ENCODE data around the gene ZDBF2.
A peak's percentile ranks its signal among the peaks of the same experiment; 100 is the strongest.
"Not testable (repeated sequence)": the region's sequence is repeated elsewhere in the genome, so short reads cannot be mapped to it uniquely, and the experiment has no call there.

ZDBF2 gene

DNA sequence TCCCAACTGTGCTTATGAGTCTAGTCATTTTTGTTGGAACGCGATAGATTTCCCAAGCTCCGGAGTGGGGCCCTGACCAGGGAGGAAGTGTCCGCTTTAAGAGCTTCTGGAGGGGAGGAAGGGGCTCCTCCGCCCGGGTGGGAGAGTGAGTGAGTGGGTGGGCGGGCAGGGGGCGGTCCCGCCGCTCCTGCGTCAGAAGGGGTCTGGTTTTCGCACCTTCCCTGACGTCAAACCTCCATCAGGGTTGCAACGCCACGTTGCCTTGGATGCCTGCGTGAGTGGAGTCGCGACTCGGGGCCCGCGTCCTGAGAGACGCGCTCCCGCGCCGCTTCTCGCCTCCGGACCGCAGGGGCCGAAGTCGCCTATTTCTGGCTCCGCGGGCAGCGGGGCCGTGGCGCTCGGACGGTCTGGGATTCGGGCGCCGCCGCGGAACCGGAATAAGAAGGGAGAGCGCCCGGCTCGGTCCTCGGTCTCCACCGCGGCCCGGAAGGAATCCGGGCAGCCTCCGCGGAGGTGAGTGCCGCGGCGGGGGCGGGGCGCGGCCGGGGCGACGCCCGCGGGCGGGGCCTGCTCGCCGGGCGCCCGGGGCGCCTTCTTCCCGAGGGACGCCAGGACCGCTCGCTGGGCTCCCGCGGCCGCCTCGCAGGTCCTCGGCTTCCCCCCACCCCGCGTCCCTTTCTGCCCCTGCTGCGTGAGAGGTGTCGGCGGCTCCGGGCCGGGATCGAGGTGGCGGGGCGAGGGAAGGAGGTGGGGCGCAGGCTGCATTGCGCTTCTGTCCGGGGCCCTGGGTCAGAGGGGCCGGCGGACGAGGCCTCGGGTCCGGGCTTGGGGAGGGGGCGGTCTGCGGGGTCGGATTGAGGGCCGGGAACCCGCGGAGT, at the start of gene ZDBF2:
Gene ZDBF2 (plus strand): TSS at position 230 of the 878 bp plus-strand sequence. CDS start 7,187 bp downstream, outside the sequence.
- peak; percentile 37 for DNase-seq

- DNase-seq: no peak
Observed at GRCh38 chr2:206225435-206226232, 48.8 kb upstream of the ZDBF2 start.

GRCh38 chr2:206228636-206229035, 45.8 kb upstream of the ZDBF2 start:
- not testable (repeated sequence) for DNase-seq

DNA sequence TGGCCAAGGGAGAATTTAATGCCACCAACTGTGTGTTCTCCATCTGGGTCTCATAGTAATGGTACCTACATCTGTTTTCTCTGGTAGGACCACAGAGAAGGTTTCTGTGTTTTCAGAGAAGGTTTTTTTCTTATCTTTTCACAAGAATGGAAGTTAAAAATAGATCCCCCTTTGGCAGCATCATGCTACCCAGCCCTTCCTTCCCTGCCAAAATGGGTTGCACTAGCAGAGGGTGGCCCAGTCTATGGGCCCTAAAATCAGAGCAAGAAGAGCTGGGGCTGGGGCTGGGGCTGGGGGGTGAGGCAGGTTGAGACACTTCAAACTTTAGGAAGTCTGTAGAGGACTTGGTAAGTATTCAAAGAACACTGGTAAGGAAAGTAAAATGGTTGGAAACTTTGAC, 44.8 kb upstream of the ZDBF2 start:
- no peak for DNase-seq

- no peak for DNase-seq
Observed at GRCh38 chr2:206230060-206230762, 44.3 kb upstream of the ZDBF2 start.

- DNase-seq: no peak
Observed at GRCh38 chr2:206231669-206232286, 42.7 kb upstream of the ZDBF2 start.

DNA sequence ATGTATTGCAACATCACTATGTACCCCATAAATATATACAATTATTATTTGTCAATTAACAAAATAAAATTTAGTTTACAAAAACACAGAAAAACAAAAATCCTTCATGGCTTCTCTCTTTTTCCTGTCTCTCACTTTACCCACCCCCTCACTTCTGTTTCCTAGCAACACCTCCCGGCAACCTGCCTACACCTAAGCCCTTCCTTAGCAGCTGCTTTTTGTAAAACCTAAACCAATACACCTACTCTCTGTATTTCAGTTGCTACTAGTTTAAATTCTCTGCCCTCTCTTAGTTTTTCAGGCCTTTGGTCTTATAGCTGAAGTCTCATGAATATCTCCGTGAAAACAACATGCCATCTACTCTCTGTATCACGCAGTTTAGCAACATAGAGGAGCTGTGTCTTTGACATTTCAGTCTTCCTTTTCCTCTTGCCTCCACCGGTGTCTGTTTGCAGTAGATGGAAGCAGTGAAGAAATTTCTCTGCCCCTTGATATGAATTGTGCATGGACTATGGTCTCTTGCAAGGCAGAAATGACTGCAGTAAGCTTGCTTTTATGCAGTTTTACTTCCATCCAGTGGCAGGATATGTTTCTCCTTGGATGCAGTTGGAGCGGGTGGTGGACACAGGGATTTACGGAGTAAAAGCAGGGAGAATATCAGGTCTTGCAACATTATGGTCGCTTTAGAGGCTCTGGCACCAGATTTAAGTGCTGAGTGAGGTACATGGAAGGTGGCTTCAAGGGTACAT, 42.0 kb upstream of the ZDBF2 start:
- no peak for DNase-seq

DNA sequence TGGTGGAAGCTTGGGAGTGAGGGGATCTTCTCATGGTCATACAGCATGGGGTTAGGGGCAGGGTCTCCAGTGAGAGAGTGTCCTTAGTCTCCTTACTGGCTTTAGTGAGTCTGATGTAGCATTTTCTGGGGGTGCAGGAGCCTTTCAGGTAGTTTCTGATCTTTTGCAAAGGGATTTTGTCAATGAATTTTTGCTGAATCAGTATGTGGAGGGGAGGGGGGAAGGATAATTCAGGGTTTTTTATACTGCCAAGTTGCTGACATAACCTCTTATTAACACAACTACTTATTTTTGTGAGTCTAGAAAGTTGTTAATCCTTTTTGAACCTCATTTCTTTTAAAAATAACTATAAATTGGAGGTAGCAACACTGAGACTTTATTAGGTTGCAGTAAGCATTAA, 35.3 kb upstream of the ZDBF2 start:
- no peak for DNase-seq

DNA sequence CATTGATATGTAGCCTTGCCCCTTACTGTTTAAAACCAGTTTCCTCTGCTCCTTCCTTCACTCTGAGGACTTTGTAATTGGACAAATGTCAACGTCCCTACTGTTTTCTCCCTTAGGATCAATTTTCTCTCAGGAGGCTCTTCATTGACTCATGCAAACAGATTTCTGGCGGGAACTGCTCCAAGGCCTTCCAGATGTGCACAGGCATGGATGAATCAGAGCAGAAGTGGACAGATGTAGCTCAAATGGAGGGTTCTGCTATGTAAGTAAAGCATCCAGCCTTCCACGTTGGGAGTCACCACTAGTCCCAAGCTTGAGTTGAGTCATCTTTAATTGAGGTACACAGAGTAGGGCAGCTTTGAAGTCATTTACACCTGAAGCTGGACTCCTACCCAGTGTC, 34.1 kb upstream of the ZDBF2 start:
- DNase-seq: no peak

GRCh38 chr2:206241736-206242135, 32.7 kb upstream of the ZDBF2 start:
- DNase-seq: no peak

- DNase-seq: no peak
Observed at GRCh38 chr2:206245265-206245672, 29.2 kb upstream of the ZDBF2 start.

GRCh38 chr2:206250041-206250897, 24.2 kb upstream of the ZDBF2 start:
- DNase-seq: no peak

DNA sequence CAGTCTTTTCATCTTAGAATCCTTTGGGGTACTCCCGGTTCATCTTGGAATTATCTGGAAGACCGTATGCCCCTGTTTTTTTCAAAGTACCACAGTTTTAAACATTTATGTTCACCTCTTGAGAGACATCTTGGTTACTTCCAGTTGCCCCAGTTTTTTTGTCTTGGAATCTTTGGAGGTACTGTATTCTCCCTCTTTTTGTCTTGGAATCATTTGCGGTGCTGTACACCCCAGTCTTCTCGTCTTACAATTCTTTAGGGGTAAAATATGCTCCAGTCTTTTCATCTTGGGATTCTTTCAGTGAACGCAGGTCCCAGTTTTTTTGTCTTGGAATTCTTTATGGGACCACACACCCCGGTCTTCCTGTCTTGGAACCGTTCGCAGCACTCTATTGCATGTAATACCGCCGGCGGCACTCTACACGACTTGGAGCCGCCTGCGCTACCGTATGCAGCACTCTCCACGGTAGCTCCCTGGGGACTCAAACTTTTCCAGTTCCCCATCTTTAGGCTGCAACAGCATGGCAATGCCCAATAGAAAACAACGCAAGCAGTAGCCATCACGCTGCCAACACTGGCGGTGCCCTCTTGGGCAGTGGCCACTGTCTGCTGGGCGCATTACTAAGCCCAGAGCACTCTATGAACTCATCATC, 21.2 kb upstream of the ZDBF2 start:
- DNase-seq: no peak

- DNase-seq: no peak
Observed at GRCh38 chr2:206253777-206254166, 20.7 kb upstream of the ZDBF2 start.

DNA sequence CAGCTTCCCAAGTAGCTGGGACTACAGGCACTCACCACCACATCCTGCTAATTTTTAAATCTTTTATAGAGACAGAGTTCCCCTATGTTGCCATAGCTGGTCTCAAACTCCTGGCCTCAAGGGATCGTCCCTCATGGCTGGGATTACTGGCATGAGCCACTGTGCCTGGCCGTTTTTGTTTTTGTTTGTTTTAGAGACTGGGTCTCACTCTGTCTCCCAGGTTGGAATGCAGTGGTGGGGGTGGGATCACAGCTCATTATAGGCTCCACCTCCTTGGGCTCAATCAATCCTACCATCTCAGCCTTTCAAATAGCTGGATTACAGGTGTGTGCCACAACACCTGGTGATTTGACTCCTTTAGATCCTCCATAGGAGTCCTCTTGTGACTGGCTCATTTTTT, 19.5 kb upstream of the ZDBF2 start:
- no peak for DNase-seq

GRCh38 chr2:206256706-206257205, 17.7 kb upstream of the ZDBF2 start:
- no peak for DNase-seq

- DNase-seq: no peak
Observed at GRCh38 chr2:206257350-206257749, 17.1 kb upstream of the ZDBF2 start.

DNA sequence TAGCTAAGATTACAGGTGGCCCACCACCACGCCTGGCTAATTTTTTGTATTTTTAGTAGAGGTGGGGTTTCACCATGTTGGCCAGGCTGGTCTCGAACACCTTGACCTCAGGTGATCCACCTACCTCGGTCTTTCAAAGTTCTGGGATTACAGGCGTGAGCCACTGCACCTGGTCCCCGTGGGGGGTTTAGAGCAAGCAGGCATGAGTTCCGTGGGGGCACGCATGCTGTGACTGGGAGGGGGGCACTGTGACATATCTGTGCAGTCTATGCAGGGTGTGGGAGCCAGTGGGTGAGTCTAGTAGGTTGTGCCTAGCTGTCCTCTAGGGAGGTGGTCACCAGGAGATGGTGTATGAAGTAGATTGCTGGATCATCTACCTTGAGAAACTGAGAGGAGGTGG, 16.6 kb upstream of the ZDBF2 start:
- DNase-seq: no peak

- DNase-seq: not testable (repeated sequence)
Observed at GRCh38 chr2:206258615-206259014, 15.8 kb upstream of the ZDBF2 start.

Measured in activated effector memory CD4-positive, alpha-beta T cell treated with Interleukin-2 at 50 U/mL for 16 hours (primary cell).